Renal cortex interstitium (tissue), 11 donors: ENCODE data around the gene ANKLE1. TPM values are rescaled to one million over a fixed set of nuclear protein-coding genes. Genes with fewer than 3 reads are reported as not detected.
A peak's percentile ranks its signal among the peaks of the same experiment; 100 is the strongest.
"Not testable (repeated sequence)": the region's sequence is repeated elsewhere in the genome, so short reads cannot be mapped to it uniquely, and the experiment has no call there.

Experiments
- DNase-seq, 11 donors: peaks; one replicate each; pipeline ENCODE4 v3.0.0-alpha.2; 2013; ENCODE audit warnings: low read depth in 9 of 11, low spot score in 4 of 11; ENCODE audit errors: extremely low read depth in 1 of 11
- polyA plus RNA-seq, 3 donors: library from polyadenylated mRNA; unstranded; fragments of 120-200 nt; gene quantifications; one replicate each; pipeline ENCODE4 v1.2.1, GENCODE V29; 2013; ENCODE audit not compliant: insufficient read length in 3 of 3

The ANKLE1 gene
- polyA plus RNA-seq, 3 donors, result 0.95 to 1.7 (median 1.0) TPM

DNA sequence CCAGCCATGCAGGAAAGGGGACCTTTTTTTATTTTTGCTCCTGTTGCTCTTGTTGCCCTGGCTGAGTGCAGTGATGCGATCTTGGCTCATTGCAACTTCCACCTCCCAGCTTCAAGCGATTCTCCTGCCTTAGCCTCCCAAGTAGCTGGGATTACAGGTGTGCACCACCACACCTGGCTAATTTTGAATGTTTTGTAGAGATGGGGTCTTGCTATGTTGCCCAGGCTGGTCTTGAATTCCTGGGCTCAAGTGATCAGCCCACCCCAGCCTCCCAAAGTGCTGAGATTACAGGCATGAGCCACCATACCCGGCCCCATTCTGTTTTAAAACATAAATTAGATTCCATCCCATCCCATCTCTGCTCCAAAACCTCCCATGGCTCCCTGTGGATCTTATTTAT lies 6.8 kb upstream of the ANKLE1 start:
- not testable (repeated sequence) for DNase-seq

GRCh38 chr19:17275441-17276175 lies 6.1 kb upstream of the ANKLE1 start:
- no peak for DNase-seq

GRCh38 chr19:17279436-17279835 lies 2.3 kb upstream of the ANKLE1 start:
- DNase-seq, result no peak

DNA sequence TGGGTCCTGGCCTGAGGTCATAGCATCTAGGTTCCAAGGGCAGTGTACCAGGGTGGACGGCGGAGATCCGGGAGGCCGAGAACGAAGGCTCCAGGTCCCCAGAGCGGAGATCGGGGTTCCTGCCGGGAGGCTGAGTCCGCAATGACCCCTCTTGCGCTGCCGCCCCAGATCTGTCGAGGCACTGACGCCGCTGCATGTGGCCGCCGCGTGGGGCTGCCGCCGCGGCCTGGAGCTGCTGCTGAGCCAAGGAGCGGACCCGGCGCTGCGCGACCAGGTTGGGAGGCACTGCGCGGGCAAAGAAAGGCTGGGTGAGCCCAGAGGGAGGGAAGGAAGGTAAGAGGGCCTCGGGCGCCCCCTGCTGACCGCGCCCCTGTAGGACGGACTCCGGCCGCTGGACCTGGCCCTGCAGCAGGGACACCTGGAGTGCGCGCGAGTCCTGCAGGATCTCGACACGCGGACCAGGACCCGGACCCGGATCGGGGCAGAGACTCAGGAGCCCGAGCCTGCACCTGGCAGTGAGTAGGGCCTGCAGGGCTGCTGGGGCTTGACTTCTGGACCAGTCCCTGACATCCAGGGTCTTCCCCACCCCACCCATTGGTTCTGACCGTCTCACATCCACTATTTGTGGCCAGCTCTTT lies 906 bp downstream of the ANKLE1 start:
- DNase-seq, result peak in 7 of 11 donors; percentile 66 to 75 (median 75)

DNA sequence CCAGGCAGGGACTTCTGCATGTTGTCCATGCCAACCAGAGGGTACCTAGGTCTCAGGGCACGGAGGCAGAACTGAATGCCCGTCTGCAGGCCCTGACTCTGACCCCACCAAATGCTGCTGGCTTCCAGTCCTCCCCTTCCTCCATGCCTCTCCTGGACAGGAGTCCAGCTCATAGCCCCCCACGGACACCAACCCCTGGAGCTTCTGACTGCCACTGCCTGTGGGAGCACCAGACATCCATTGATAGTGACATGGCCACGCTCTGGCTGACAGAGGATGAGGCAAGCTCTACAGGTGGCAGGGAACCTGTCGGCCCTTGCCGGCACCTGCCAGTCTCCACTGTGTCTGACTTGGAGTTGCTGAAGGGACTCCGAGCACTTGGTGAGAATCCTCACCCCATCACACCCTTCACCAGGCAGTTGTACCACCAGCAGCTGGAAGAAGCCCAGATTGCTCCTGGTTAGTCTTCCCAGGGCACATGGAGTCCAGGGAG lies 1.8 kb downstream of the ANKLE1 start:
- DNase-seq, result no peak

- no peak for DNase-seq
Observed at GRCh38 chr19:17285415-17286135, 3.9 kb downstream of the ANKLE1 start.

DNA sequence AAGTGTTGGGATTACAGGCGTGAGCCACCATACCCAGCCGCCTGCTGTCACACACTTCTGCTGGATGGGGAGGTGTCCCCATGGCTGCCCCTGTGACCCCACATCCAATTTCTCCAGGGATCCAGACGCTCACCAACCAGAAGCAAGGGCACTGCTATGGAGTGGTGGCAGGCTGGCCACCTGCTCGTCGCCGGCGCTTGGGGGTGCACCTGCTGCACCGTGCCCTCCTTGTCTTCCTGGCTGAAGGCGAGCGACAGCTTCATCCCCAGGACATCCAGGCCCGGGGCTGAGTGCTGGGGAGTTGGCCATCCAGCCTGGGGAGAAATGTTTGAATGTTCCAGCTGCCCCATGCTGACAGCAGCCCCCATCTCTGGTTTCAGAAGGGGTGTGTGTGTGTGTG lies 4.6 kb downstream of the ANKLE1 start:
- DNase-seq, result no peak

DNA sequence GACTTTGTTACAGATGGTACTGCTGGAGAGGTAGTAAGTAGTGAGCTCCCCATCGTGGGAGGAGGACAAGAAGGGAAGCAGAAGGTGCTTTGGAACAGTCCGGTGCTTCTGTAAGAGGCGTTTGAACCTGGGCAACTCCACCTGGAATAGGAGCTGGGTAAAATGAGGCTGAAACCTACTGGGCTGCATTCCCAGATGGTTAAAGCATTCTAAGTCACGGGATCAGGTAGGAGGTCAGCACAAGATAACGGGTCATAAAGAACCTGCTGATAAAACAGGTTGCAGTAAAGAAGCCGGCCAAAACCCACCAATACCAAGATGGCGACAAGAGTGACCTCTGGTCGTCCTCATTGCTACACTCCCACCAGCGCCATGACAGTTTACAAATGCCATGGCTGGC lies 5.1 kb downstream of the ANKLE1 start:
- DNase-seq, result no peak

GRCh38 chr19:17289489-17289888 lies 7.8 kb downstream of the ANKLE1 start:
- DNase-seq, result peak in 5 of 11 donors; percentile 51 to 74 (median 60)

DNA sequence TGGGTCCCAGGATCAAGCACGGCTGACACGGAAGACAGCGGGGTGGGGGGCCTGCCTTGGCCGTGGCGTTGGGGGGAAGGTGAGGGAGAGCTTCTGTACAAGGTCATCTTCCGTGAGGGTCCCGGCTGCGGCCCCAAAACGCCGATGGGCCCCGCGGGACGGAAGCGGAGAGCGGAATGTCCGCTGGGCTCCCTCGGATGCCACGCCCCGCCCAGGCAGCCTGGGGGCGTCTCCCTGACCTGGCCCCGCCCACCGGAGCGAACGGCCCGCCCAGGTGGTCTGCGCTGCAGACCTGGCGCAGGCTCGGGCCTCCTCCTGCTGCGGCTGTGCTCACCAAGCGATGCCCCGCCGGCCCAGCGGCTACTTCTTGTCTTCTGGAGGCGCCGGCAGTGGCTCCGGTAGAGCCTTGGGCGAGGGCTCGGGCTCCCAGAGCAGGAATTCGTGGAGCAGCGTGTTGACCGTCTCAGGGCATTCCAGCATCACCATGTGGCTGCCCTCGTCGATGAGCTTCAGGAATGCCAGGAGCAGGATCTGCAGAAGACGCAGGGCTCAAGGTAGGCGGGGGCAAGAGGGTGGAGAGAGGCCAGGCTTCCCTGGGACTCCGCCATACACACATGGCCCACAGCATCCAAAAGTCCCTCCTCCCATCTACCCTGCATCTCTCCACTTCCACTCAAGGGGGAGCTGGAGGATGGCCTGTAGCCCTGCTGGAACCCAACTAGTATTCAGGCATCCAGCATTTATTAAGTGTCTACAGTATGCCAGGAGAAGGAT lies 10.8 kb downstream of the ANKLE1 start:
- DNase-seq, result peak in 8 of 11 donors; percentile 46 to 75 (median 72)

DNA sequence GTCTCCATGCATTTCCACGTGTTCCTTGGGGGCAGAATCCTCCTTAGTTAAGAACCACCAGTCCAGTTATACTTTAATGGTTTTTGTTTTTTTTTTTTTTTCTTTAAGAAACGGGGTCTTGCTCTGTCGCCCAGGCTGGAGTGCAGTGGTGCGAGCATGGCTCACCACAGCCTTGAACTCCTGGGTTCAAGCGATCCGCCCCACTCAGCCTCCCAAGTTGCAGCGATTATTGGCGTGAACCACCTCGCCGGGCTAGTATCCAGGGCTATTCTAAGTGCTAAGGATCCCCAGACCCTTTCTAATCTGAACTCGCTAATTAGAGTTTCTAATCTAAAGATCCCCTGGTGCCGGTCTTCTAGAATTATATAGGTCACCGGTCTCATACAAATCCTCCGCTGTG lies 11.9 kb downstream of the ANKLE1 start:
- no peak for DNase-seq

DNA sequence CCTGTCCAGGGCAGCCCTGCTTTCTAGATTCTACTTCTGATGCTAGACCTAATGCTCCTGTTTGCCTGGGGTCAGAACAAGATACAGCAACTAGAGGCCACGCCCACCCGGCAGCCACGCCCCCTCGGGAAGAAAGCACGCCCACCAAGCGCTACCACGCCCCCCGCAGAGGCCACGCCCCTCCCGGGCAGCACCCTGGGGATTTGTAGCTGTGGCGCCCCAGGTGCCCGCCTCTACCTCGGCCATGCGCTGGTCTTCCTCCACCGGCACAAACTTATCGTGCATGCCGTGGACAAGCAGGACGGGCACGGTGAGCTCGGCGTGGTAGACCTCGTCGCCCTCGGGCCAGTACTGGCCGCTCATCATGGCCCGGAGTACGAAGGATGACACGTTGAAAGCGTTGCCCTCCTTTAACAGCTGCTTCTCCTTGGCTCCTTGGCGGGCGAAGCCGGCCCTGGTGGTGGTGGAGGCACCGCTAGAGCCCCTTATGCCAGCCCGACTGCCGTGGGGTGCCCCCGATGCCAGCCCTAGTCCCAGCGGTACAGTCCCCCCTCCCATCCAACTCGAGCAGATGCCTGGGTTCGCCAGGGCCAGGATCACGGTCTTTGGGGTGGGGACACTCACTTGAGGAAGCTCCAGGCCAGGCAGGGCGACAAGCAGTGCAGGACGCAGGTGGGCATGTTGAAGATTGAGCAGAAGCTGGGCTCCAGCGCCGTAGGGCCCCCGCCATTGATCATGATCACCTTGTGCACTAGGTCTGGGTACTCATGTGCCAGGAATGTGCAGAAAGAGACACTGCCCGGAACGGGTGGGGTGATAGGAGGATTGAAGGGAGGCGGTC lies 12.6 kb downstream of the ANKLE1 start:
- no peak for DNase-seq

GRCh38 chr19:17295551-17295950 lies 13.8 kb downstream of the ANKLE1 start:
- DNase-seq, result not testable (repeated sequence)

- no peak for DNase-seq
Observed at GRCh38 chr19:17296273-17296672, 14.6 kb downstream of the ANKLE1 start.

- no peak for DNase-seq
Observed at GRCh38 chr19:17296976-17297375, 15.3 kb downstream of the ANKLE1 start.

DNA sequence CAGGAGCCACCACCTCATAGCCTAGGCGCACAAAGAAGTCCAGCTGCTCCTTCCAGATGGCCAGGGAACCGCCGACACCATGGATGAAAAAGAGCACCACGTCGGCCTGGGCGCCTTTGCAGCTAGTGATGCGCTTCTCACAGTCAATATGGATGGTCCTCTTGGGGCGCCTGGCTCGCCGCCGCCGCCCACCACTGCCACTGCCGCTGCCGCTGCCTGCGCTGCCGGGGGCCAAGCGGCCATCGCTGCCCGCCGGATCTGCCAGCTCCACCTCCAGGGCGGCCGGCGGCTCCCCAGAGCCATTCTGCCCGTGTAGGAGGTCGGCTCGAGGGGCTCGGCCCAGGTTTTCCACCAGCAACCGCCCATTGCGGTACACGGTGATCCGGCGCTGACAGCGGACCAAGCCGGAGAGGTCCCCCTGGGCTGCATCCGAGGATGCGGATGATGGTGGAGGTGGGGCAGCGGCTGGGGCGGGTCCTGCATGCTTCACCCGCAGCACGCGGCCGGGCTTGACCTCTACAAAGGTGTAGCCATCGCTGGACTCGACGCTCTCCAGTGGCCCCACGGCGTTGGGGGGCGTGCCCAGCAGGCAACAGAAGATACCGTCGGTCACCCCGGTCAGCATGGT lies 19.4 kb downstream of the ANKLE1 start:
- no peak for DNase-seq

DNA sequence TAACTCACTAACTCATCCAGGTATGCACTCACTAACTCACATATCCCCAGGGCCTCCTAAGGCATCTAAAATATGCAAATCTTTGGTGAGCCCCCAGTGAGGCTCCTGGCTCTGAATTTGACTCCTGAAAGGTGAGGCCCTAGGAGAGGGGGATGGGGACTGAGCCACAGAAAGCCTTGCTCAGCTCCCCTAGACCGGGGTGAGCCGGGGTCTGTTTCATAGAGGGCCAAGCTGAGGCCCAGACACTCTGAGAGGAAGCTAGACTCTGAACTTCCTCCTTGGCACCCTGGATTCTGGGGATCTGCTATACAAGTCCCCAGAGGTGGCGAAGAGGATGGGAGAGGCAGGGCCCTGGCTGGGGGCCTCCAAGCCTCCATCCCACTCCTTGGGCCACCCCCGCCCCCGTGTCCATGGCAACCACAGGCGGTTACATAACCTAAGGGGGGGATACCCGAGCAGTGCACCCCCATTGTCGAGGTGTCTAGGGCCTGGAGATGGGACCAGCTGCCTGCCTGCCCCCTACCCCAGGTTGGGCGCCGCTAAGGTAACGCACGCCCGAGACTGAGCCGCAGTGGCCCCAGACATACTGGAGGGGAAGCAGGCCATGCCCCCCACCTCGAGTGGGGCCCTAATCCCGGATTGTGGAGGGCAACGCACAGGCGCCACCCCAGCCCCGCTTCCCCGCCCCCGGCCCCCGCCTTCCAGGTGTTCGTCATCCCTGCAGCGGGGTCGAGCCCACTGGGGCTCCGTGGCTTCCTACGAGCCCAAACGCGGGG lies 20.9 kb downstream of the ANKLE1 start:
- DNase-seq, result no peak
